Activated CD4-positive, alpha-beta T cell treated with anti-CD3 and anti-CD28 coated beads for 1 hour (primary cell): Measurements from ENCODE around the gene NEGR1.

Experiments used
- DNase-seq: peaks from one replicate; pipeline ENCODE4 v3.0.0-alpha.2; 2020

Gene NEGR1

DNA sequence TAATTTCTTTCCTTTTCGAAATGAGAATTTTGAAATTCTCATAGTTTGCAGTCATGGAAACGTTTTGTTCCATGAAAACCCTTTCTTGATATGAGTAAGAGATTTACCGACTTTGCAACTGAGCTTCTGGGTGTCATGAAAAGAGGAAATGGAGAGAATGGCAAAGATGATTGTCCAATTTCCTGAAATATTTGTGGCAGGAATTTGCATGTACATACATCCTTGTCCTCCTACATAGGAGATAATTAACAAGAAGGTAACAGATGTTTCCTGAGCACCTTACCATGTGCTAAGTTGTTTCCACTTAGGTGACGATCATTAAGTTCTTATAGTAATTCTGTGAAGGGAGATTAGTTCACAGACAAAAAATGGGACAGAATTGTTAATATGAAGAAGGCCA, 170.7 kb downstream of the NEGR1 start:
- no peak for DNase-seq

- no peak for DNase-seq
These were observed 172.4 kb downstream of the NEGR1 start for GRCh38 chr1:72109916-72110315.

- no peak for DNase-seq
These were observed 177.1 kb downstream of the NEGR1 start for GRCh38 chr1:72105201-72105600.

GRCh38 chr1:72101840-72102632, 180.3 kb downstream of the NEGR1 start:
- DNase-seq, result no peak

GRCh38 chr1:72100771-72101170, 181.6 kb downstream of the NEGR1 start:
- DNase-seq, result no peak

DNA sequence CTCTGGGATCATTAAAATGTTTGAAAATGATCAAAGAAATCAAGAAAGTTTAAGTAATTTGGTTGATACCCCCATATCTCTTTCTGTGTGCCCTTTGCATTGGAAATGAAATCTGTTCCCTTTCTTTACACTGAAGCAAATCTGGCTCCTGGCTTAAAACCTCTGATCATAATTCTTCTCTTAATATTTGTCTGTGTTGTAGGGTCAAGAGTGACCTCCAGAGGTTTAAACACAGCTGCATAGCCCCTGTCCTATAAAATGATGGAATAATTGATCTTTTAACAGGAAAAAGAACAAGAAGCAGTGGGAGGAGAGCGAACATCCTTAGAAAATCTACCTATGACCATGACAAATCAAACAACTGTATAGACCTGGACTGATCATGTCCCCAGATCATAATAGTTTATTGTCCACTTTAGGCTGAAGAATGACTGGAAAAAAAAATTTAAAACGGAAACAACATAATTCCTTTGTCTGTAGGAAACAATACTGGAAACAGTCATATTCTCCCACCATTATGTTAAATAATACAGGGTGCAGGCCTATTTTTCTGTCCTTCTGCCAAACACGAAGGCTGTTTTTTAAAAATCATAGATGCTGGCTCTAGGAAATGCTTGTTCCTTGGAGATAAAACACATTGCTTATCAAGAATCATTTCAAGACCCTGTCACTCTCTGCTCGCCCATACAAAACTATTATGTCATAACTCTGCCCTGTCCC, 184.3 kb downstream of the NEGR1 start:
- no peak for DNase-seq

DNA sequence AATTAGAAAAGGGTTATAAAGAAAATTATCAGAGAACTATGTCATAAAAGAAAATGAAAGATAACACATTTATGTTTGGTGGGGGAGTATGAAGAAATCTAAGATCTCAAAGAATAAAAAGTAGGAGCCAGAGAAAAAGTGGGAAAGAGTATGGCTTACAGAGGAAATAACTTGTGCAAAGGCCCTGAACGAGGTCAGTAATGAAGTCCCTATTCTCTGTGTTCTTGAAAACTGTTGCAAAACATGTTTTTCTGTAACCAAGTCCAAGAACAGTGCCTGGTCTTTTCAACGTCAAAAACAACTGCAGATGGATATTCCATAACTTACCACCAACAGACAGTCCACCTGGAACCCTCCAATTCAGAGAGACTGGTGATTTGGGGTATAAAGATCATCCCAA, 188.1 kb downstream of the NEGR1 start:
- DNase-seq, result no peak

GRCh38 chr1:72086394-72086793, 195.9 kb downstream of the NEGR1 start:
- DNase-seq, result no peak

DNA sequence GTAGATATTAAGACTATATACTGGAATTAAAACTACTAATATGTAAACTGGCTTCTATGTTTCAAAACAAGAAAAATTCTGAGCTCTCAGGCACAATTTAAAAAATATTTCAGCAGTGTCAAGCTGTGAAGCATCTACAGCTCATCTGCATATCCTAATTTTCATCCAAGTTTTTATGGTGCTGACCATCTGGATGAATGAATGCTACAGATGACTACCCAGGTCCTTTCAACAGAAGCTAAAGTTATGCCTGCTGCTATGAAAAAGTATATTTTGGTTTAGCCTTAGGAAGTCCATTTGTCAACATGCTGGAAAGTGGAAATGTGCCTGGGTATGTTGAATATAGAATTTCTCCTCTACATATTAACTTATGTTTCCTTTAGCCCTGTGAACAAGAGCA, 206.9 kb downstream of the NEGR1 start:
- no peak for DNase-seq

- DNase-seq, result no peak
These were observed 215.9 kb downstream of the NEGR1 start for GRCh38 chr1:72066431-72066830.

DNA sequence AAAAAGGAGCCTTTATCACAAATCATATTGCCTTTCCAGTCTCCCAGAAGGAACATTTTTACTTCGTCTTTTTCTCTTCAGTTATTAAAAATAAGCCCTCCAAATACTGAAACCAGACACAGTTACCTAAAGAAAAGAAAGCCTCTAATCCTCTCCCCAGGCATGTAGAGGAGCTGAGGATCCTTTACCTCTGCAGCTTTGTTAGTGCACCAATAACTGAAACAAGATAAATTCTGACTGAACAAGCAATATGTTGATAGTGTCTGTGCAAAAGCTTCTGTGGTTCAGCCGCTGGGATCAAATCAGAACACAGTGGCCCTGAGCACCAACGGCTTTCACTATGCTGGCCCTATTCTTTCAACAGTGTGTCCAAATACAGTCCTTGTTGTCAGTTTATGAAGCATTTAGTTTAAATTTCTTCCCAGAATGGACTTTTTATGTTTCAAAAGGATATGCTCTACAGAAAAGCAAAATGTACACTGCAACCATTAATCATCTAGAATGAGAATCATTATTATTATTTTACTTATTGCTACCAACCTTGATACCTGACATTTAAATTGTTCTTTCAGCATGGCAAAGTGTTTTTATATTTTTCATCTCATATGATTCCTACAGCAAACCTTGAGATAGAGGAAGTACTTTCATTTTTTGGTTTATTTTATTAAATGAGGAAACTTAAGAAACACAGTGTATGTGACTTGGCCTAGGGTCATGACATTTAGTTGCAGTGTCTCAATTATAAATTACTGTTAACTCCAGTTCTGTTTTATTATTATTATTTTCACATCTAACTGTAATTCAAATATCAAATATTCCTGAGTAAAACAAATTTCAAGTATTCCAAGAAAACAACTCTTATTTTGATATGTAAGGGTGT, 217.9 kb downstream of the NEGR1 start:
- DNase-seq, result no peak

DNA sequence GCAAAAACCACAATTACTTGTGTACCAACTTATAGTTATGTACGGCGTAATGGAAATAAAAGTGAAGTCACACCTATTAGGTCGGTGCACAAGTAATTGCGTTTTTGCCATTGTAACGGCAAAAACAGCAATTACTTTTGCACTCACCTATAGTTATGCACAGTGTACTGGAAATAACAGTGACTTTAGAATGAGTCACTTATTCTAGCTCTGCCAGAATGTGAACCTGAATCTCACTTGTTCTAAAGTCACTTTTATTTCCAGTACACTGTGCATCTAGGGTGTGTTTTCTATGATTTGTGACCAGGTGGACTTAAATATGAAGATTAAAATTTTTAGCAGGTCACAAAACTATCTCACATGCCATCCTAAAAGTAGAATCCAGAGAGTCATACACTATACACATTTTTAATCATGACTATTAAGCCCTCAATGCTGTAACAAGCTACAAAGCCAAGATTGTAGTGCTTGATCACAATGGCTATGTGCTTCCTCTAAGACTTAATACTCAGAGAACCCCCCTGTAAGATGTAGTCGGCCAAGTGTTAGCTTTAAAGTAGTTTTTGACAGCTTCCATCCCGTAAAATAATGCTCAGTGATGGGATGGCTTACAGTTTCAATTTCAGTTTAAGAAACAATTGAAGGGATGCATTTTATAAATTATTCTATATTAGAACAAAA, 218.8 kb downstream of the NEGR1 start:
- no peak for DNase-seq

DNA sequence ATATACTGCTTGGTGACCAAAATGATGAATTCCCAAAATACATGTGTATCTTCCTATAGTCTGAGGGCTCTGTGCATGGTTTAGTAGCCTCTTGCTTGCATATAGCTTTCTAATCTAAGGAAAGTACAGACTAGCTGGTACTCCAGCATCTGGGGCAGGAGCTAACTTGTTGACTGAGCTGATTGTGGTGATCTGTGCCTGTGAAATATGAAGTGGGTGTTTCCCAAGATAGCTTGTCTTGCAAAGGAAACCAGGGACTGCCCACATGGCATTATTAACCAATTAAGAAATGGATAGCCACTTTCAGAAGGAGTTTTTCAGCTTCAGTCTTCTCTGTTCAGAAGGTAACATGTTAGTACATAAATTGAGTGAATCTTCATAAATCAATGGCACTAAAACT, 219.8 kb downstream of the NEGR1 start:
- DNase-seq, result no peak

DNA sequence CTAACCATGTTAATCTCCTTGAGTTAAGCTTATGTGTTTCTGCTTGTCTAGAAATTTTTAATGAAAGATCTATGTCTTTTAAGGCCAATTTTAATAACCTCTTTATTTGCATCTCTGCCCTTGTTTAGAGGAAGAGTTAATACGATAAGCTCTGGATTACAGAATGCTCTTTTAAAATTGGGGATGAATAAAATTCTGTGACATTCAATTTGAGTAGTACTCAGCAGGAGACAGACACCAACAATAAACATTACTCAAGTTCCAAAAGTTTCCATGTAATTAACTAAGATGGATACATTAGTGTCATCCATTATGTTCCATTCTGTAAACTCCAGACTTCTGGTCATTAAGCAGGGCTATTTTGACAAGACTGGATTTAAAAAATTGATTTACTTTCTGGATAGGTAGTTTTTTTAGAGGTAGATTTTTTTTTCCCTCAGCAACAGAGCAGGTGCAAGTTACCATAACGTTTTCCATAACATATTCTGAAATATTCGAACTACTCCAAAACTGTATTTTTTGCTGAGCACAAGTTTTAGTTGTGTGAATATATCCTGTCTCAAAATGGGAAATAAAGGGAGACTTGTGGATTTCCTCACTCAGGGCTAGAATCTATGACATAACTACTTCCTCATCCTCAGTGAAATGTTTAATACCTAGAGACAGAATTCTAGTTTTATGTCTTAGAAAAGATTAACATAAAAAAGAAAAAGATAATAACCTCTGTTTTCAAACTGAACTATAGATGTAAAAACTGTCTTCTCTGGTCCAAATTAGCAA, 221.7 kb downstream of the NEGR1 start:
- no peak for DNase-seq

GRCh38 chr1:72056516-72056915, 225.8 kb downstream of the NEGR1 start:
- no peak for DNase-seq

DNA sequence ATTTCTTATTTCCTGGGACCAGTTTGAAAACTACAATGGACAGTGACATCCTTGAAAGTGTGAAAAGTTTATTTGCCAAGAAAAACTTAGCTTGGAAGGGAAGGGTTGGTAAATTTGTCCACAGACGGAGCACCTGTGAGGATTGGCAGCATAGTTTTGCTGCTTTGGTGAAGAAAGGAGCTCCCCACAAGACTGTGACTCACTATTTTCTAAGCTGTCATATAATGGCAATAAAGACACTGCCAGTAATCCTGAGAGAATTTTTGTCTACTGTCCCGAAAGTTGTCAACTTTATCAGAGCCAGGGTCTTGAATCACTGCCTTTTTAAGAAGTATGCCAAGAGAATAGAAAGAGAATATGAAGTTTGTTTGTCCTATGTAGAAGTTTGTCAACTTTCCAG, 230.8 kb downstream of the NEGR1 start:
- no peak for DNase-seq

DNA sequence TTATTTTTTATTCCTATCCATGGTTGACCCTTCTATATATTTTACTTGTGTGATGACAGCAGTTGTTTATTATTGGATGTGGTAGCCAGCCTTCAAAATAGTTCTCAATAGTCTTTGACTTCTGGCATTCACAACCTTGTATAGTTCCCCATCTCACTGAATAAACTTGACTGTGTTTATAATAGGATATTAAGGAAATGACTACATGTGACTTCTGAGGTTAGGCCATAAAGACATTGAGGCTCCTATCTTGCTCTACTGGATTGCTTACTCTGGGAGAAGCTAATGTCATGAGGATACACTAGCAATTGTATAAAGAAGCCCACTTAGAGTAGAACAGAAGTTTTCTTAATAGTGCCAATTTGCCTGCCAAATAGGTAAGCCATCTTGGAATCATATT, 231.8 kb downstream of the NEGR1 start:
- no peak for DNase-seq

DNA sequence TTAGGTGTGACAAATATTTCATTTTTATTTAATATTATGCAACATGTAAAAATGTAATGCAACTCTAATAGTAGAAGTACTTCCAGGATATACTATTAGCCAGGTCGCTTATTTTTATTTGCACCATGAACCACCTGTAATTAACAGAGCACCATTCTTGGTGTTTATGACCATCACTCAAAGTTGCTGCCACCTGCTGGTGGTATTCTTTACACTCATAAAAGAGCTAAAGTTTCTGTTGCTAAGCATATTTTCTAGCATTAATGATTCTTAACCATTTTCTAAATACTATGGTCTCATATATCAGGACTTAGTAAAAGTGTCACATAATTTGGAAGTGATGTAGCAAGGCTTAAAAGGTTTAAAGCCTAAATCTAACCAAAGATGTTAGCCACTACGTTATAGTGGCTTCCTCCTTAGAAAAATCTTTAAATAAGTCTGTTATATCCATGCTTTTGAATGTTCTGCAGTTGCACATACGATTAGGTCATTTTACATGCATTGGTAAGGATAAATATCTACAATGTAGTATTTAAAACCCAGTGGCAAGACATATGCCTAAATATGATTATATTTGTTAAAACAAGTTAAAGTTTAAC, 244.5 kb downstream of the NEGR1 start:
- no peak for DNase-seq

- no peak for DNase-seq
These were observed 247.5 kb downstream of the NEGR1 start for GRCh38 chr1:72034827-72035226.

- DNase-seq, result no peak
These were observed 259.0 kb downstream of the NEGR1 start for GRCh38 chr1:72023063-72023930.

DNA sequence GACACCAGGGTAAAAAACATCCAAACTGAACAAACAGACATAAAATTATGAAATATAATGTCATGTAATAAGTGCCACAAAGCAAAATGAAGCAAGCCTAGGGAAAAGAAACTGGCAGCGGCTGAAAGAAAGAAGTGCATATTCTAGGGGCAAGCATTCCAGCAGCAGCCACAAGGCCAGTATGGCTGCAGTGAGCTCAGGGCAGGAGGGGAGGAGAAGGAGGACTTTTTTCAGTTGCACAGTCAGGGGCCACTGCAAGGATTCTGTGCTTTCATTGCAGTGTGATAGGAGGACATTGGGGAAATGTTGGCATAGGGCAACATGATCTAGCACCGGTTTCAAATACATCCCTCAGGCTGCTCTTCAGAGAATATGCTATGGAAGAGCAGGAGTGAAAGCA, 263.8 kb downstream of the NEGR1 start:
- no peak for DNase-seq
